ENCODE data around the gene ROBO1. TPM values are rescaled to one million over a fixed set of nuclear protein-coding genes. Genes with fewer than 3 reads are reported as not detected.

The ROBO1 gene
- total RNA-seq, 4 donors from 2014 or later = 8.6 to 26.3 (median 16.6) TPM

GRCh38 chr3:78974181-78974790 lies 793.5 kb downstream of the ROBO1 start:
- H3K27me3 ChIP-seq = no peaks in the 10 kb centered on the region
- TF ChIP-seq POLR2A (IDR thresholded peaks at IDR 0.05) (no peak), CTCF (IDR thresholded peaks at IDR 0.05) (no peak)
- WGBS, 2 donors = 83 to 92% methylated on average over 7 of the region's 7 CpGs
- no peak overlapping the region for H3K4me3 ChIP-seq (replicated peaks in 1 of 3)
- intact Hi-C loops (cut with DNase I) = no loop called here
- no peaks in the 10 kb centered on the region for H3K9me3 ChIP-seq
- H3K4me1 ChIP-seq = no peaks in the 10 kb centered on the region
- H3K27ac ChIP-seq = no peak overlapping the region
- DNase-seq = no peak
- no peaks in the 10 kb centered on the region for H3K36me3 ChIP-seq

GRCh38 chr3:78972617-78973301 lies 795.0 kb downstream of the ROBO1 start:
- H3K9me3 ChIP-seq = no peaks in the 10 kb centered on the region
- no peak overlapping the region for H3K27ac ChIP-seq
- TF ChIP-seq POLR2A (IDR thresholded peaks at IDR 0.05) = no peak
- no peak for TF ChIP-seq CTCF (IDR thresholded peaks at IDR 0.05)
- WGBS, 2 donors = 93 to 96% methylated on average over 2 of the region's 2 CpGs
- intact Hi-C loops (cut with DNase I) = no loop called here
- DNase-seq = no peak
- no peak overlapping the region for H3K4me3 ChIP-seq (replicated peaks in 1 of 3)
- no peaks in the 10 kb centered on the region for H3K4me1 ChIP-seq
- H3K36me3 ChIP-seq = no peaks in the 10 kb centered on the region
- no peaks in the 10 kb centered on the region for H3K27me3 ChIP-seq

DNA sequence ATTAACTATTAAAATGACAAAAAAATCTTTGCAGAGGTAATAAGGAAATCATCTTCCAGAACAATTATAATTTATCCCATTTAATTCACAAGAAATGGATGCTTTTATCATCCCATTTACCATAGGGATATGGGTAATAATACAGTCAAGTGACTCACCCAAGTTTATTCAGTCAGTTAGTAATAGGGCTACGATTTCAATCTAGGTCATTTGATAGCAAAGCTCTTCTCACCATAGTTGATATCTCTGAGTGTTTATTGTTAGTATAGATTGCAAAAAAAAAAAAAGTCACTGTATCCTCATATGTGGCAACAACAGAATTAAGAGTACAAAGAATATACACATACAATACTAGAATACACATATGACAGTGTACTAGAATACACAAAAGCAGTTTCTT lies 797.1 kb downstream of the ROBO1 start:
- TF ChIP-seq CTCF (IDR thresholded peaks at IDR 0.05) (no peak), POLR2A (IDR thresholded peaks at IDR 0.05) (no peak)
- Histone ChIP-seq H3K27ac (no peak overlapping the region), H3K4me1 (no peaks in the 10 kb centered on the region), H3K36me3 (no peaks in the 10 kb centered on the region), H3K27me3 (no peaks in the 10 kb centered on the region), H3K4me3 (replicated peaks in 1 of 3) (no peak overlapping the region), H3K9me3 (no peaks in the 10 kb centered on the region)
- DNase-seq = no peak
- 80 to 89% methylated on average over 1 of the region's 1 CpG for WGBS, 2 donors
- intact Hi-C loops (cut with DNase I) = no loop called here

DNA sequence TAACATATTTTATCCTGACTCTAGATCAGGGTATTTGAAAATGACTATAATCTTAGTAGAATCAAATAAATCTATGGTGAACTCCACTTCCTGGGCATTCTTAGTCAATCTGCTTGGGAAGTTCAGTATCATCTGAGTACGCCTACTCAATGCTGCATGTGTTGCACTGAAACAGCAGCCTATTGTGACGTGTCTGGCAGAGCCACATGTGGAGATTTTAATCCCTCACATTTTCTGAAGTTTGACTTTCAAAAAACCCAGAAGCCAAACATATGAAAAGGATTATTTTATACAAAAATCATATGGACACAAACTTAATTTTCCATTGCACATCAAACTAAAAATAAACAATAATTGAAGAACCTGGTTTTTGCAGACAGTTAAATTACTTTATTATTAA lies 798.3 kb downstream of the ROBO1 start:
- DNase-seq = no peak
- no peaks in the 10 kb centered on the region for H3K27me3 ChIP-seq
- H3K27ac ChIP-seq = no peak overlapping the region
- no peaks in the 10 kb centered on the region for H3K9me3 ChIP-seq
- TF ChIP-seq CTCF (IDR thresholded peaks at IDR 0.05) (no peak), POLR2A (IDR thresholded peaks at IDR 0.05) (no peak)
- intact Hi-C loops (cut with DNase I) = no loop called here
- no peaks in the 10 kb centered on the region for H3K36me3 ChIP-seq
- WGBS, 2 donors = 87 to 94% methylated on average over 2 of the region's 2 CpGs
- H3K4me1 ChIP-seq = no peaks in the 10 kb centered on the region
- no peak overlapping the region for H3K4me3 ChIP-seq (replicated peaks in 1 of 3)

DNA sequence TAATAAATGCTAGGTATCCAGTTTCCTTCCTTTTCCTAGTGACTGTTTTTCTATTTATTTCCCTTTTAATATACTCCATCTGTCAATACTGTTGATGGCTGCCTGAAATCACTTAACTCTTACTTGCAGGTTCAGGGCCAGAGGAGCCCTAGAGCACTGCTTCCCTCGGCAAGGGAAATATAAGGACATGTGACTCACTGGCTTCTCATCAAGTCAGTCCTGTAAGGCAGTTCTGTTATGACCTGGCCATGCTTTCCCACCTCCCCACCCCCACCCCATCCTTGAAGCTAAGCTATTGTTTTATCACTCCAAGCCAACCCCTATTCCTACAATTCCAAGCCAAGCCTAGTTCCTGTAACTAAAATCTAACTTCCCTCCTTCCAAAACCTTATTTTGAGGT lies 800.7 kb downstream of the ROBO1 start:
- DNase-seq = no peak
- no peak for TF ChIP-seq CTCF (IDR thresholded peaks at IDR 0.05)
- no peak for TF ChIP-seq POLR2A (IDR thresholded peaks at IDR 0.05)
- Histone ChIP-seq H3K4me1 (no peaks in the 10 kb centered on the region), H3K27me3 (no peaks in the 10 kb centered on the region), H3K9me3 (no peaks in the 10 kb centered on the region), H3K4me3 (replicated peaks in 1 of 3) (no peak overlapping the region), H3K27ac (no peak overlapping the region), H3K36me3 (no peaks in the 10 kb centered on the region)
- 74 to 86% methylated on average over 1 of the region's 1 CpG for WGBS, 2 donors
- intact Hi-C loops (cut with DNase I) = no loop called here

Measured in thyroid gland (tissue), 4 donors.